Upper lobe of left lung (tissue), 6 donors: ENCODE results near the gene MPG. TPM values are rescaled to one million over a fixed set of nuclear protein-coding genes. Genes with fewer than 3 reads are reported as not detected.

Experiments
- ATAC-seq, 2 donors: fragments of 200-7000 bp; cut with Tn5 transposase; one replicate each; pipeline ENCODE4 v1.9.1; 2022; ENCODE audit warnings: mild to moderate bottlenecking in 2 of 2, moderate library complexity in 2 of 2; ENCODE audit not compliant: low FRiP score in 2 of 2
- DNase-seq, 2 donors: peaks; one replicate each; pipeline ENCODE4 v3.0.0-alpha.2; 2019 to 2020
- H3K27ac ChIP-seq, 4 donors: fragments of 200-600 bp; sonication (generic); one replicate each; pipeline ENCODE4 v1.5.1; 2016 to 2019
- H3K27me3 ChIP-seq, 4 donors: fragments of 200-600 bp; sonication (generic); one replicate each; pipeline ENCODE4 v1.5.1; 2017 to 2019
- H3K36me3 ChIP-seq, 4 donors: fragments of 200-600 bp; sonication (generic); one replicate each; pipeline ENCODE4 v1.5.1; 2016 to 2019
- H3K4me1 ChIP-seq, 4 donors: fragments of 200-600 bp; sonication (generic); one replicate each; pipeline ENCODE4 v1.5.1; 2018 to 2019
- H3K4me3 ChIP-seq, 4 donors: fragments of 200-600 bp; sonication (generic); one replicate each; pipeline ENCODE4 v1.5.1; 2017 to 2019; ENCODE audit warnings: mild to moderate bottlenecking in 2 of 4, moderate library complexity in 1 of 4
- H3K9me3 ChIP-seq, 4 donors: fragments of 200-600 bp; sonication (generic); one replicate each; pipeline ENCODE4 v1.5.1; 2018 to 2019
- CTCF ChIP-seq, 6 experiments: fragments of 450-650 bp in 4 of 6; fragments of 200-600 bp in 2 of 6; sonication (generic) in 2 of 6; IDR thresholded peaks; one replicate each; pipeline ENCODE4 v1.5.1; 2016 to 2019; ENCODE audit warnings: antibody characterized with exemption in 6 of 6
- EP300 ChIP-seq, 4 donors: sonication (generic); formaldehyde crosslinking; IDR thresholded peaks; one replicate each; pipeline ENCODE4 v1.5.1; 2017; ENCODE audit warnings: antibody characterized with exemption in 4 of 4, control low read depth in 2 of 4
- POLR2A ChIP-seq, 4 donors: fragments of 450-650 bp; IDR thresholded peaks; one replicate each; pipeline ENCODE4 v1.5.1; 2016 to 2017; ENCODE audit warnings: antibody characterized with exemption in 4 of 4, mild to moderate bottlenecking in 2 of 4
- POLR2AphosphoS5 ChIP-seq, 2 donors: sonication (generic); formaldehyde crosslinking; IDR thresholded peaks; one replicate each; pipeline ENCODE4 v1.5.1; 2017; ENCODE audit warnings: antibody characterized with exemption in 2 of 2
- WGBS, 2 donors: methylation state at CpG; one replicate each; pipeline ENCODE4 v1.1.5; 2017 to 2018; 5-methylcytosine and 5-hydroxymethylcytosine counted together
- total RNA-seq, 6 donors: library from RNA; depleted of rRNA in 4 of 6; stranded (reverse); fragments of >200 nt in 4 of 6; gene quantifications; one replicate each; pipeline versions ENCODE4 v1.1.0 to v1.2.1, GENCODE V29; 2016 to 2021
- donor health status: DM: no; HTN: no; CAD: no; lungs with moderate emphysema.
- donor health status: DM: no; HTN: yes; CAD: no; lungs with severe emphysema.

The MPG gene
- total RNA-seq, 6 donors from 2014 or later, result 52.6 to 99.0 (median 71.7) TPM

DNA sequence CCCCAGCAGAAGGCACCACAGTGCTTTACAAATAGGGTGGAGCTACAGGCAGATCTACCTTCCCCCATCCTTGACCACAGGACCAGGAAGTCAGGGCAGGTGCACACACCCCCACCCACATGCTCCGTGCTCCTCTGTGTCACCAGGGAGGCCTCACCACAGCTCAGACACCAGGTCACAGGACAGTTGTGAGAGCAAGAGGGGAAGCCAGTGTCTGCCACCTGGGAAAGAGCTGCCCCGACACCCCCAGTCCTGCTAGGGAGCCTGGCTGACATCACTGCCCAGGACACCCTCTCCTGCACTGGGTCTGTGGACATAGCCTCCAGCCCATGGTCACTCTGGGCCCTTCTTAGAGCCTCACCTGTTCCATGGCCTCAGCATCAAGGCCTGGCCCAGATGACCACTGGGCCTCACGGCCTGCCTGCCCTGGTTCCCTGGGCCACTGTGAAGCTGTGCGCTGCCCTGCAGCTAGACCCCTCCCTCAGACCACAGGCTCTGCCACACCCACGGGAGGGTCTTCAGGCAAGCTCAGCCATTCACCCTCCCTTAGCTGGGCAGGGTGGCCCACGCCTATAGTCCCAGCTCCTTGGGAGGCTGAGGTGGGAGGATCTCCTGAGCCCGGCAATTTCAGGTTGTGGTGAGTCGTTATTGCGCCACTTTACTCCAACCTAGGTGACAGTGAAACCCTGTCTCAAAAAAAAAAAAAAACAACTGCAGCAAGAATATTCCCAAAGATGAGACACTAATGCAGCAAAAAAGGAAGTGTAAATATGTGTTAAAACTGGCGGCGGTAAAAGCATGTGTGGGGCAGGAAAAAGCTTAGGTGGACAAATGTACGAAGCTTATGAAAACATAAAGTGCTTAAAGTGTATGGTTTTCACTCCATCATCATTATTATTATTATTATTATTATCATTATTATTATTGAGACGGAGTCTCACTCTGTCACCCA lies 38.8 kb upstream of the MPG start:
- WGBS, 2 donors, result 72 to 82% methylated on average over 11 to 13 of the region's 13 CpGs
- TF ChIP-seq CTCF (IDR thresholded peaks at IDR 0.05), result no peak
- no peak for TF ChIP-seq POLR2A (IDR thresholded peaks at IDR 0.05)
- no peak for TF ChIP-seq POLR2AphosphoS5 (IDR thresholded peaks at IDR 0.05)
- TF ChIP-seq EP300 (IDR thresholded peaks at IDR 0.05), result no peak
- Histone ChIP-seq H3K27me3 (no peaks in the 10 kb centered on the region), H3K27ac (peak overlapping the region in 1 of 4 donors; percentile 39), H3K9me3 (no peaks in the 10 kb centered on the region), H3K36me3 (no peaks in the 10 kb centered on the region), H3K4me1 (peaks cover 0 to 19% (median 9%) of the 10 kb centered on the region in 4 donors), H3K4me3 (no peak overlapping the region)
- peak; percentile 18 to 76 for ATAC-seq
- DNase-seq, result peak in 1 of 2 donors; percentile 67

DNA sequence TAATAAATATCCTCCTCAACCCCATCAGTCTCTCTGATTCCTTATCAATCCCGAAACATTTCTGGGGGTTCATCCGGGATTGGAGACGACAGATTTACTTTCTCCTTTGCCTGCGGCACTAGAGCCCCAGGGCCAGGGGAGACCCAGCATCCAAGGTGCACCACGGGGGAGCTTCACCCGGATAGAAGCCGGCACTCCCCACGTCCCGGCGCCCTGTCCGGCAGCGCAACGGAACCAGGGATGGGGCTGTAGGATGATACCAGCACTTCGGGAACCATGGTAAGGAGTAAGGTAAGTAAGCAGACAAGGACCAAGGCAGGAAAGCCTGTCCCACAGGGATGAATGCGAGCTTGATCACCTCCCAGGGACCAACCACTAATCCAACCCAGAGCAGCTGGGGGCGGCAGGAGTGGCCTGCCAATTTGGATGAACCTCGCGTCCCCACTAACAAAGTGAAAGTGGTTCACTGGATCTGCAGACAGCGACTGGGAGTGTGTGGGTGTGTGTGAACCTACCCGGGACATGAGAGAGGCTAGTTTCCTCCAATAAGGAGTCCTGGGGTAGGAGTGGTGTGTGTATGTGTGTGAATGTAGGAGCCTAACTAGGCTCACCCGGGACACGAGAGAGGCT lies 36.5 kb upstream of the MPG start:
- Histone ChIP-seq H3K9me3 (no peaks in the 10 kb centered on the region), H3K27ac (no peak overlapping the region), H3K27me3 (no peaks in the 10 kb centered on the region), H3K36me3 (peaks cover 0 to 18% (median 6%) of the 10 kb centered on the region in 4 donors), H3K4me1 (peaks cover 0 to 13% (median 7%) of the 10 kb centered on the region in 4 donors), H3K4me3 (no peak overlapping the region)
- ATAC-seq (peak in 1 of 2 donors; percentile 62), DNase-seq (peak in 1 of 2 donors; percentile 56)
- TF ChIP-seq POLR2A (IDR thresholded peaks at IDR 0.05) (no peak), POLR2AphosphoS5 (IDR thresholded peaks at IDR 0.05) (no peak), CTCF (IDR thresholded peaks at IDR 0.05) (no peak), EP300 (IDR thresholded peaks at IDR 0.05) (no peak)
- 92 to 94% methylated on average over 20 to 22 of the region's 22 CpGs for WGBS, 2 donors

DNA sequence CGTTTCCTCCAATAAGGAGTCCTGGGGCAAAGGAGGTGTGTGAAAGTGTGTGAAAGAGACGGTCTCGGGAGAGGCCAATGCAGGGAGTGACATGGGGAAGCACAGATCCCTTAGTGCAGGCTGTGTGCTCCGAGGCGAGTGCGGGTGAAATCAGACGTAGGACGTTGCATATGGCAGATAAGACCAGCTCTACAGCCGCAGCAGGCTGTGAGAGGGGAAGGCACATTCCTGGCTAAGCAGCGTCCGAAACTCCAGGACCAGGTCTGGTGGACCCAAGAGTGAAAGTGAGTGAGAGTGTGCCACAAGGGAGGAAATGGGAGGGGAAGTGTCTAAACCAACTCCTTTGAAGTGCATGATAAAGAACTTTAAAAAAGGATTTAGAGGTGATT lies 36.0 kb upstream of the MPG start:
- peaks cover 0 to 13% (median 7%) of the 10 kb centered on the region in 4 donors for H3K4me1 ChIP-seq
- 91 to 93% methylated on average over 11 of the region's 11 CpGs for WGBS, 2 donors
- H3K27me3 ChIP-seq, result no peaks in the 10 kb centered on the region
- H3K36me3 ChIP-seq, result peaks cover 0 to 21% (median 7%) of the 10 kb centered on the region in 4 donors
- DNase-seq, result no peak
- H3K4me3 ChIP-seq, result no peak overlapping the region
- ATAC-seq, result no peak
- no peaks in the 10 kb centered on the region for H3K9me3 ChIP-seq
- TF ChIP-seq CTCF (IDR thresholded peaks at IDR 0.05), result no peak
- TF ChIP-seq POLR2AphosphoS5 (IDR thresholded peaks at IDR 0.05), result no peak
- no peak for TF ChIP-seq EP300 (IDR thresholded peaks at IDR 0.05)
- TF ChIP-seq POLR2A (IDR thresholded peaks at IDR 0.05), result no peak
- no peak overlapping the region for H3K27ac ChIP-seq

GRCh38 chr16:42691-43090 lies 35.3 kb upstream of the MPG start:
- TF ChIP-seq POLR2A (IDR thresholded peaks at IDR 0.05) (no peak), POLR2AphosphoS5 (IDR thresholded peaks at IDR 0.05) (no peak), CTCF (IDR thresholded peaks at IDR 0.05) (no peak)
- H3K27ac ChIP-seq, result no peak overlapping the region
- no peaks in the 10 kb centered on the region for H3K27me3 ChIP-seq
- H3K9me3 ChIP-seq, result no peaks in the 10 kb centered on the region
- peaks cover 0 to 25% (median 11%) of the 10 kb centered on the region in 4 donors for H3K36me3 ChIP-seq
- 81 to 85% methylated on average over 4 of the region's 4 CpGs for WGBS, 2 donors
- no peak overlapping the region for H3K4me3 ChIP-seq
- DNase-seq (no peak), ATAC-seq (no peak)
- peaks cover 0 to 13% (median 7%) of the 10 kb centered on the region in 4 donors for H3K4me1 ChIP-seq
